A673 (cell line): ENCODE measurements around the gene HOMER2. TPM values are rescaled to one million over a fixed set of nuclear protein-coding genes. Genes with fewer than 3 reads are reported as not detected.

Experiments
- BruUV-seq: library from RNA; stranded (reverse); fragments of 400-500 nt; replicated peaks from 2 replicates; lab custom pipeline; 2021; lab: Mats Ljungman, UMichigan
- CTCF ChIA-PET: fragments of 300-600 bp; sonication (Branson Sonifier 250); formaldehyde crosslinking; loops from one replicate; lab custom pipeline; 2022; ENCODE audit warnings: antibody characterized with exemption; lab: Charles Lee
- POLR2A ChIA-PET: fragments of 300-600 bp; sonication (Branson Sonifier 250); formaldehyde crosslinking; loops from one replicate; lab custom pipeline; 2022; ENCODE audit warnings: antibody characterized with exemption; ENCODE audit not compliant: low non-redundant PET; lab: Charles Lee
- DNase-seq: peaks from one replicate; pipeline ENCODE4 v3.0.0-alpha.2; 2015; ENCODE audit warnings: low spot score
- H3K27ac ChIP-seq: fragments of 200-600 bp; sonication (generic); 2 replicates; pipeline ENCODE4 v1.5.1; 2016; ENCODE audit warnings: mixed run types, low read depth, mild to moderate bottlenecking, mixed read lengths, antibody characterized with exemption, low read length; ENCODE audit not compliant: poor library complexity, severe bottlenecking
- H3K27me3 ChIP-seq: fragments of 200-600 bp; sonication (generic); replicated peaks from 2 replicates; pipeline ENCODE4 v1.6.1; 2017; ENCODE audit warnings: mixed run types, low read depth, mild to moderate bottlenecking, mixed read lengths, antibody characterized with exemption, low read length; ENCODE audit not compliant: insufficient read depth, poor library complexity
- H3K36me3 ChIP-seq: fragments of 200-600 bp; sonication (generic); 2 replicates; pipeline ENCODE4 v1.6.1; 2016; ENCODE audit warnings: mixed run types, mild to moderate bottlenecking, mixed read lengths, antibody characterized with exemption, low read length; ENCODE audit not compliant: insufficient read depth, poor library complexity, severe bottlenecking
- H3K4me1 ChIP-seq: fragments of 200-600 bp; sonication (generic); 2 replicates; pipeline ENCODE4 v1.6.1; 2017; ENCODE audit warnings: mixed run types, mild to moderate bottlenecking, mixed read lengths, antibody characterized with exemption, low read length; ENCODE audit not compliant: insufficient read depth, poor library complexity, severe bottlenecking
- H3K4me3 ChIP-seq: fragments of 200-600 bp; sonication (generic); 2 replicates; pipeline ENCODE4 v1.5.1; 2016; ENCODE audit warnings: low read depth, mixed run types, mild to moderate bottlenecking, mixed read lengths, low read length; ENCODE audit not compliant: poor library complexity, severe bottlenecking
- H3K9me3 ChIP-seq: fragments of 200-600 bp; sonication (generic); 2 replicates; pipeline ENCODE4 v1.6.1; 2016; ENCODE audit warnings: mixed run types, low read depth, mild to moderate bottlenecking, mixed read lengths, antibody characterized with exemption, low read length; ENCODE audit not compliant: poor library complexity, severe bottlenecking
- EZH2 ChIP-seq: fragments of 200-600 bp; sonication (generic); IDR thresholded peaks from 2 replicates; pipeline ENCODE4 v1.6.1; 2017; ENCODE audit warnings: borderline replicate concordance, low read depth, mild to moderate bottlenecking, mixed read lengths, antibody characterized with exemption, low read length; ENCODE audit not compliant: poor library complexity, severe bottlenecking
- intact Hi-C: fragments of 100-400 bp; cut with micrococcal nuclease; formaldehyde crosslinking; loops from one replicate; pipeline ENCODE4 v1.10.0; 2022; ENCODE audit not compliant: unreplicated experiment
- total RNA-seq: library from RNA; stranded (reverse); gene quantifications from 2 replicates; pipeline ENCODE4 v1.2.3, GENCODE V29; 2021
- TF ChIP-seq, protein P1 (sequence below): fragments of 300-800, 200-600 bp; sonication (generic); conservative IDR thresholded peaks from 2 replicates; pipeline ENCODE4 v1.5.1; 2017; ENCODE audit warnings: low read depth, mild to moderate bottlenecking, antibody characterized with exemption, low read length, moderate library complexity, mixed read lengths

HOMER2 gene
- total RNA-seq, 1 experiment from 2014 or later = 6.7 TPM

DNA sequence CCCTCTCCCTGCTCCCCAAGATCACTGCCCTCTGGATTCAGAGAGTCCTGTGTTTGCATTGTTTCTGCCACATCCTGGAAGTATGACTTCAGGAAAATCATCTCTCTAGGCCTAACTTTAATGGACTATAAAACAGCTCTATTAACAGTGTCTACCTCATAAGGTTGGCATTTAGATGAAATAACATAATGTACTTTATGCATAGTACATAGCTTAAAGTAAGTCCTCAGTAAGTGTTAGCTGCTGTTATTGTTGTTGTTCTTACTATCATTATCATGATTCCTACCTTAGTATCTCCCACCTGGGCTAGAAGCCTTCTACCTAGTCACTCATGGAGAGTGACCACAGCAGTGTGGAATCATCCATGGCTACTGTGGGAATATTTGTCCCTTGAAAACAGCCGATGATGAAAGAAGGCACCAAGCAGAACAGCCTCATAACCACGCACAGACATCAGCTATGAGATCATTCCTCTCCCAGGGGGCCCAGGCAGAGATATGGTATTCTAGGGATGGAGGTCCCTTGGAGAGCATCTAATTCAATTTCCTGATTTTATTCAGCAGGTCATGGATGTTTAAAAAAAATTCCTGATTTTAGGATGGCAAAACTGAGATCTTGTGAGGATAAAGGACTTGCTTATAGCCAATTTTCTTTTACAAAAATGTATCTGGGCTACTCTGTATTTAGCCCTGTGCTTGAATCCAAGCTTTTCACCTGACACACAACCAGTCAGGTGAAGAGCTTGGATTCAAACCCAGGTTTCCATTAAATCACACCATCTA, 148.5 kb downstream of the HOMER2 start:
- intact Hi-C loops = no loop called here
- POLR2A ChIA-PET = interaction anchor here (0.7 kb wide), 1 partner anchor 89 kb away, joined by 3 read pairs; no protein-coding TSS in a partner anchor
- Histone ChIP-seq H3K27me3 (peaks cover 4% of the 10 kb centered on the region), H3K36me3 (no peaks in the 10 kb centered on the region), H3K27ac (no peak overlapping the region), H3K4me3 (no peak overlapping the region), H3K9me3 (no peaks in the 10 kb centered on the region), H3K4me1 (no peaks in the 10 kb centered on the region)
- DNase-seq = no peak
- TF ChIP-seq, protein P1, sequence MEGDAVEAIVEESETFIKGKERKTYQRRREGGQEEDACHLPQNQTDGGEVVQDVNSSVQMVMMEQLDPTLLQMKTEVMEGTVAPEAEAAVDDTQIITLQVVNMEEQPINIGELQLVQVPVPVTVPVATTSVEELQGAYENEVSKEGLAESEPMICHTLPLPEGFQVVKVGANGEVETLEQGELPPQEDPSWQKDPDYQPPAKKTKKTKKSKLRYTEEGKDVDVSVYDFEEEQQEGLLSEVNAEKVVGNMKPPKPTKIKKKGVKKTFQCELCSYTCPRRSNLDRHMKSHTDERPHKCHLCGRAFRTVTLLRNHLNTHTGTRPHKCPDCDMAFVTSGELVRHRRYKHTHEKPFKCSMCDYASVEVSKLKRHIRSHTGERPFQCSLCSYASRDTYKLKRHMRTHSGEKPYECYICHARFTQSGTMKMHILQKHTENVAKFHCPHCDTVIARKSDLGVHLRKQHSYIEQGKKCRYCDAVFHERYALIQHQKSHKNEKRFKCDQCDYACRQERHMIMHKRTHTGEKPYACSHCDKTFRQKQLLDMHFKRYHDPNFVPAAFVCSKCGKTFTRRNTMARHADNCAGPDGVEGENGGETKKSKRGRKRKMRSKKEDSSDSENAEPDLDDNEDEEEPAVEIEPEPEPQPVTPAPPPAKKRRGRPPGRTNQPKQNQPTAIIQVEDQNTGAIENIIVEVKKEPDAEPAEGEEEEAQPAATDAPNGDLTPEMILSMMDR = no peak
- TF ChIP-seq EZH2 = no peak
- no TSS peak for BruUV-seq
- CTCF ChIA-PET = no interaction called here

DNA sequence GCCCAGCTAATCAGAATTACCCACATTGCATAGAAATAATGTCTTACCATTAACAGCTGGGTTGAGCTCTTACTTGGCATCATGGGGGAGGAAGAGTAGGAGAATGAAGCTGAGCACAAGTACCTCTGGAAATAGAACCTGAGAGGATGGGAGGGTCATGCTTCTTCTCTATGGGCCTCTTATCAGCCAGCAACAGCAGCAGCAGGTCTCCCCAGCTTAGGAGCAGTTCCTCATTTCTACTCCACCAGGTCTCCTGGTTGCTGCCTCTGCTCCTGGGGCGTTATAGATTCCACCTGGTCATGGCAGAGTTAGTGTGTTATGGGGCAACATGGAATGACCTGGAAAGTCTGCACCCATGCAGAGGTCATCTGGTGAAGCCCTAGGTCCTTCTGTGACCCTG, 150.0 kb downstream of the HOMER2 start:
- BruUV-seq = no TSS peak
- ChIA-PET CTCF (no interaction called here), POLR2A (no interaction called here)
- intact Hi-C loops = no loop called here
- TF ChIP-seq, protein P1 = no peak
- no peak for TF ChIP-seq EZH2
- Histone ChIP-seq H3K4me1 (no peaks in the 10 kb centered on the region), H3K27me3 (peaks cover 4% of the 10 kb centered on the region), H3K36me3 (no peaks in the 10 kb centered on the region), H3K4me3 (no peak overlapping the region), H3K27ac (no peak overlapping the region), H3K9me3 (no peaks in the 10 kb centered on the region)
- DNase-seq = no peak

DNA sequence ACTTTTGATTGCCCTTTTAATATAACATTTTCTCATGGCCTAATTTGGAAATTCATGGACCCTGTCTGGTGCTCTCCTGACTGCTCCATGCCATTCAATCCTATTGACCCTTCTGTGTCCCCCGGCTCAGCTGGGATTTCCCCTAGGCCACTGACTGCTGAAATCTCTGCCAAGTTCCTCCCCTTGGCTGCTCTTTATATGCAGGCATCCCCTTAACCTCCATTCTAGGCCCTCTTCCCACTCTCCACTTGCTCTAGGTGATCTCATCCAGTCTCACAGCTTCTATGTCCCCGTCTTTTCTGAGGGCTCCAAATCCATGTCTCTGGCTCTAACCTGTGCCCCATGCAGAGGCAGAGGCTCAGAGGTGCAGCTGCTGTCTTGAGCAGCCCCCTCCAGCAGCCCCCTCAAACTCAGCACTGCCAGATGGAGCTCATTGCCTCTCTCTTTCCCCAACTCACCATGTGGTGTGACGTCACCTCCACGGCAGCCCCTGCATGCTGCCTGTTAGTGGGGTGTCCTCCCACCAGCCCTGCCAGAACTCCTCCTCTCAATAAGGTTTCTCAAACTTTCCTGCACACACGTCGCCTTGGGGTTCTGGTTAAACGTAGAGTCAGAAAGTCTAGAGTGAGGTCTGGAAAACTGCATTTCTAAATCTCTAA, 153.2 kb downstream of the HOMER2 start:
- BruUV-seq = no TSS peak

More for the DNA sequence above, 153.2 kb downstream of the HOMER2 start:
- H3K27me3 ChIP-seq = peaks cover 4% of the 10 kb centered on the region
- intact Hi-C loops = no loop called here
- H3K9me3 ChIP-seq = no peaks in the 10 kb centered on the region
- H3K4me3 ChIP-seq = no peak overlapping the region
- TF ChIP-seq, protein P1 = no peak
- TF ChIP-seq EZH2 = no peak
- no peaks in the 10 kb centered on the region for H3K36me3 ChIP-seq
- H3K27ac ChIP-seq = no peak overlapping the region
- H3K4me1 ChIP-seq = no peaks in the 10 kb centered on the region
- POLR2A ChIA-PET = no interaction called here
- no peak for DNase-seq
- CTCF ChIA-PET = interaction anchor here (0.7 kb wide), 1 partner anchor 14 kb away, joined by 3 read pairs; no protein-coding TSS in a partner anchor

Other genes starting within 250 kb of the HOMER2 start
- gene AP3B2, start 242.8 kb downstream of the HOMER2 start, total RNA-seq = 19.0 and 22.0 TPM in 2 replicates
- gene FSD2, start 146.7 kb downstream of the HOMER2 start, total RNA-seq = not detected in 2 replicates
- gene WHAMM, start 143.1 kb downstream of the HOMER2 start, total RNA-seq = 5.1 and 5.4 TPM in 2 replicates
- gene RAMAC, start 33.5 kb upstream of the HOMER2 start, total RNA-seq = 27.4 and 28.1 TPM in 2 replicates
- gene C15orf40, start 58.9 kb upstream of the HOMER2 start, total RNA-seq = 20.6 and 30.6 TPM in 2 replicates
- 56.7 and 58.3 TPM in 2 replicates for gene BTBD1, start 114.5 kb upstream of the HOMER2 start, total RNA-seq
- 1.8 and 2.4 TPM in 2 replicates for gene TM6SF1, start 154.9 kb upstream of the HOMER2 start, total RNA-seq